GM12878 (cell line): ENCODE results near the gene KCNK13. TPM values are rescaled to one million over a fixed set of nuclear protein-coding genes. Genes with fewer than 3 reads are reported as not detected.

Experiments
- ATAC-seq: fragments of 200-7000 bp; cut with Tn5 transposase; 3 replicates; pipeline ENCODE4 v1.9.1; 2020; ENCODE audit warnings: mild to moderate bottlenecking, moderate library complexity
- BruUV-seq: library from RNA; stranded (reverse); fragments of 400-500 nt; replicated peaks from 2 replicates; lab custom pipeline; 2021; lab: Mats Ljungman, UMichigan
- CTCF ChIA-PET: fragments of 300-600 bp; sonication (Branson Sonifier 250); formaldehyde crosslinking; extraction: SDS; loops from one replicate; lab custom pipeline; 2021; ENCODE audit warnings: inconsistent platforms; lab: Yijun Ruan, JAX
- POLR2A ChIA-PET: fragments of 350-600 bp; formaldehyde crosslinking; extraction: SDS; loops from one replicate; lab custom pipeline; 2021; ENCODE audit warnings: inconsistent platforms; lab: Charles Lee
- RAD21 ChIA-PET: fragments of 300-600 bp; sonication (Branson Sonifier 250); formaldehyde crosslinking; loops from one replicate; lab custom pipeline; 2023; ENCODE audit warnings: antibody characterized with exemption; ENCODE audit not compliant: unreplicated experiment; lab: Charles Lee
- SMC1A ChIA-PET: fragments of 300-600 bp; sonication (Branson Sonifier 250); formaldehyde crosslinking; loops from one replicate; lab custom pipeline; 2023; ENCODE audit not compliant: unreplicated experiment, uncharacterized antibody; lab: Charles Lee
- DNase-seq: peaks from one replicate; pipeline ENCODE4 v3.0.0-alpha.2; 2011; ENCODE audit warnings: low read depth, low spot score
- FAIRE-seq: peaks from 3 replicates; lab custom pipeline; 2011; peaks lifted over from hg19 to GRCh38; lab: Jason Lieb, UNC
- H2AFZ ChIP-seq: 2 replicates; pipeline ENCODE4 v1.6.0; 2011; ENCODE audit warnings: low read depth, low read length, control low read depth; ENCODE audit not compliant: control insufficient read depth
- H3K27ac ChIP-seq: 2 replicates; pipeline ENCODE4 v1.5.1; 2011; ENCODE audit warnings: control low read depth; ENCODE audit not compliant: control insufficient read depth, insufficient read depth
- H3K27me3 ChIP-seq, 2 experiments: replicated peaks in 1 of 2; 2 replicates each; pipeline versions ENCODE4 v1.6.0 to v1.6.1; 2011; ENCODE audit warnings: low read length in 1 of 2; ENCODE audit not compliant: control insufficient read depth in 2 of 2, insufficient read depth in 2 of 2
- H3K36me3 ChIP-seq, 2 experiments: 2 replicates each; pipeline ENCODE4 v1.5.1; 2011; ENCODE audit warnings: low read length in 1 of 2; ENCODE audit not compliant: control insufficient read depth in 2 of 2, insufficient read depth in 2 of 2
- H3K4me1 ChIP-seq: 2 replicates; pipeline ENCODE4 v1.6.1; 2011; ENCODE audit warnings: mild to moderate bottlenecking, low read length, moderate library complexity, mixed read lengths; ENCODE audit not compliant: control insufficient read depth, insufficient read depth
- H3K4me2 ChIP-seq: 2 replicates; pipeline ENCODE4 v1.6.0; 2011; ENCODE audit warnings: control low read depth; ENCODE audit not compliant: control insufficient read depth, insufficient read depth
- H3K4me3 ChIP-seq: fragments of 200-600 bp; sonication (generic); 2 replicates; pipeline ENCODE4 v1.5.1; 2016
- H3K79me2 ChIP-seq: 2 replicates; pipeline ENCODE4 v1.6.0; 2011; ENCODE audit warnings: low read length; ENCODE audit not compliant: control insufficient read depth, insufficient read depth
- H3K9ac ChIP-seq: 2 replicates; pipeline ENCODE4 v1.8.0; 2011; ENCODE audit warnings: low read length, control low read depth, mixed read lengths; ENCODE audit not compliant: control insufficient read depth, insufficient read depth
- H3K9me3 ChIP-seq: replicated peaks from 3 replicates; pipeline ENCODE4 v1.5.1; 2011; ENCODE audit warnings: mild to moderate bottlenecking, low read length; ENCODE audit not compliant: control insufficient read depth, insufficient read depth
- H4K20me1 ChIP-seq: 2 replicates; pipeline ENCODE4 v1.6.0; 2011; ENCODE audit not compliant: control insufficient read depth, insufficient read depth
- ATF7 ChIP-seq: fragments of 450-650 bp; IDR thresholded peaks from 2 replicates; pipeline ENCODE4 v1.6.1; 2016; ENCODE audit warnings: low read depth, mild to moderate bottlenecking
- BMI1 ChIP-seq: fragments of 450-650 bp; IDR thresholded peaks from 2 replicates; pipeline ENCODE4 v1.6.1; 2016; ENCODE audit warnings: mild to moderate bottlenecking, moderate library complexity, borderline replicate concordance
- CBFB ChIP-seq: IDR thresholded peaks from 2 replicates; pipeline ENCODE4 v1.6.1; 2016; ENCODE audit warnings: antibody characterized with exemption, low read depth
- CHD1 ChIP-seq: IDR thresholded peaks from 2 replicates; pipeline ENCODE4 v1.6.1; 2012; ENCODE audit warnings: low read depth, low read length, improper control_type of control experiment
- EGR1 ChIP-seq, 2 experiments: IDR thresholded peaks; 1 replicate in 1 of 2; 2 replicates in 1 of 2; pipeline ENCODE4 v1.6.1; 2011 to 2012; ENCODE audit warnings: low read depth in 2 of 2, low read length in 2 of 2, borderline replicate concordance in 1 of 2, mild to moderate bottlenecking in 1 of 2, moderate library complexity in 1 of 2
- HCFC1 ChIP-seq: fragments of 150-350 bp; IDR thresholded peaks from 2 replicates; pipeline ENCODE4 v1.6.1; 2014; ENCODE audit warnings: low read length
- IKZF2 ChIP-seq, 2 experiments: fragments of 450-650 bp; IDR thresholded peaks; 2 replicates each; pipeline ENCODE4 v1.6.1; 2017; ENCODE audit warnings: mild to moderate bottlenecking in 2 of 2, moderate library complexity in 2 of 2
- PAX8 ChIP-seq: fragments of 450-650 bp; IDR thresholded peaks from 2 replicates; pipeline ENCODE4 v1.6.1; 2017; ENCODE audit warnings: mild to moderate bottlenecking, moderate library complexity
- SMAD5 ChIP-seq: IDR thresholded peaks from 2 replicates; pipeline ENCODE4 v1.6.1; 2016; ENCODE audit warnings: antibody characterized with exemption, low read depth
- SP1 ChIP-seq: IDR thresholded peaks from one replicate; pipeline ENCODE4 v1.6.1; 2011; ENCODE audit warnings: low read depth, low read length
- TCF3 ChIP-seq: IDR thresholded peaks from 2 replicates; pipeline ENCODE4 v1.6.1; 2012; ENCODE audit warnings: low read depth, mild to moderate bottlenecking, low read length, borderline replicate concordance; ENCODE audit not compliant: insufficient read depth
- ZBED1 ChIP-seq: IDR thresholded peaks from 2 replicates; pipeline ENCODE4 v1.6.1; 2016; ENCODE audit warnings: borderline replicate concordance
- WGBS: methylation state at CpG from one replicate; pipeline ENCODE4 v1.1.6; 2016; ENCODE audit warnings: low lambda C conversion rate; ENCODE audit not compliant: insufficient replicate concordance, insufficient coverage; ENCODE audit errors: missing lambda C conversion rate; 5-methylcytosine and 5-hydroxymethylcytosine counted together
- in situ Hi-C: fragments of 300-500 bp; cut with MboI; formaldehyde crosslinking; loops from 9 replicates; pipeline ENCODE4 v1.14.3; 2018; ENCODE audit warnings: mixed read lengths
- intact Hi-C: fragments of 100-400 bp; cut with micrococcal nuclease; formaldehyde crosslinking; loops from one replicate; pipeline ENCODE4 v1.14.2; 2022; ENCODE audit not compliant: unreplicated experiment
- polyA plus RNA-seq, 11 experiments: library from polyadenylated mRNA; depleted of rRNA in 4 of 11; unstranded in 6 of 11; stranded (reverse) in 5 of 11; fragments of >200 nt; fragmentation: Nextera tagmentation in 4 of 11; fragmentation: Illumina TruSeq in 1 of 11; extraction: Ambion mirVana in 4 of 11; extraction: Trizol in 1 of 11; gene quantifications; 1 replicate in 1 of 11; 2 replicates in 10 of 11; pipeline versions ENCODE4 v1.2.1 to v1.2.3, GENCODE V29; 2011 to 2016; ENCODE audit warnings: inconsistent platforms in 2 of 11, missing spikeins in 2 of 11, low read depth in 1 of 11
- total RNA-seq, 4 experiments: library from RNA; depleted of rRNA in 3 of 4; stranded (reverse); fragments of >200 nt in 3 of 4; fragmentation: Illumina TruSeq in 1 of 4; extraction: Trizol in 1 of 4; gene quantifications; 2 replicates each; pipeline versions ENCODE4 v1.2.1 to v1.2.3, GENCODE V29; 2013 to 2021
- TF ChIP-seq, protein P1 (sequence below): IDR thresholded peaks from 2 replicates; pipeline ENCODE4 v1.6.1; 2011; ENCODE audit warnings: low read depth, low read length, improper control_type of control experiment, borderline replicate concordance
- TF ChIP-seq, protein P2 (sequence below): fragments of 450-650 bp; IDR thresholded peaks from 2 replicates; pipeline ENCODE4 v1.6.1; 2014; ENCODE audit warnings: mild to moderate bottlenecking

Gene KCNK13
- total and polyA plus RNA-seq, 10 of the 15 experiments (the other 5 are each of a cell fraction or from before 2014, with no cell fraction given) = not detected

DNA sequence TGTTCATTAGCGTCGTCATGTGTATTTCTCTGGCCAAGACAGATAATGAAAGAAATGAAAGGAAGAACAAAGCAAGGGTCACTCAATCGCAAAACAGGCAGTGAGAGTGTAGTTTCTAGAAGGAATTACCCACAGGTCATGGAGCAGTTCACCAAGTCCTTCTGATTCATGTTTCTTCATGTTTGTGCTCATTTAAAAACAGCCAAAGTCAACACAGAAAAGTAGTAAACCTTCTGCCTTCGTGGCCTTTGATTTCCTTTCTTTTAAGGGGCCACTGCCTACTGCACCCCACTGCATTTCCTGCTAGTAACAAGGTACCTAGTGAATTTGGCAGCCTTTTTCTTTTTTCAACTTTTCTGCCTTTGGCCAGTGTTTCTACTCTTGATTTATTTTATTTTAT lies 75.1 kb downstream of the KCNK13 start:
- Histone ChIP-seq H3K79me2 (no peaks in the 10 kb centered on the region), H2AFZ (no peak overlapping the region), H3K4me1 (no peaks in the 10 kb centered on the region), H3K27me3 (no peaks in the 10 kb centered on the region), H4K20me1 (no peaks in the 10 kb centered on the region), H3K4me2 (no peak overlapping the region), H3K4me3 (no peak overlapping the region), H3K27ac (no peak overlapping the region), H3K9me3 (no peaks in the 10 kb centered on the region), H3K36me3 (no peaks in the 10 kb centered on the region), H3K9ac (no peak overlapping the region)
- FAIRE-seq (no peak), ATAC-seq (no peak), DNase-seq (no peak)
- SMC1A ChIA-PET = interaction anchor here (1.0 to 1.8 kb wide), 2 partner anchors 14 to 45 kb away, joined by 3 to 4 read pairs; no protein-coding TSS in a partner anchor
- in situ Hi-C loops = no loop called here
- no TSS peak for BruUV-seq
- intact Hi-C loops = no loop called here
- POLR2A ChIA-PET = no interaction called here
- TF ChIP-seq SP1 = no peak
- no peak for TF ChIP-seq CHD1
- no peak for TF ChIP-seq HCFC1
- TF ChIP-seq ATF7 = no peak
- TF ChIP-seq, protein P1, sequence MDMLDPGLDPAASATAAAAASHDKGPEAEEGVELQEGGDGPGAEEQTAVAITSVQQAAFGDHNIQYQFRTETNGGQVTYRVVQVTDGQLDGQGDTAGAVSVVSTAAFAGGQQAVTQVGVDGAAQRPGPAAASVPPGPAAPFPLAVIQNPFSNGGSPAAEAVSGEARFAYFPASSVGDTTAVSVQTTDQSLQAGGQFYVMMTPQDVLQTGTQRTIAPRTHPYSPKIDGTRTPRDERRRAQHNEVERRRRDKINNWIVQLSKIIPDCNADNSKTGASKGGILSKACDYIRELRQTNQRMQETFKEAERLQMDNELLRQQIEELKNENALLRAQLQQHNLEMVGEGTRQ = no peak
- TF ChIP-seq, protein P2, sequence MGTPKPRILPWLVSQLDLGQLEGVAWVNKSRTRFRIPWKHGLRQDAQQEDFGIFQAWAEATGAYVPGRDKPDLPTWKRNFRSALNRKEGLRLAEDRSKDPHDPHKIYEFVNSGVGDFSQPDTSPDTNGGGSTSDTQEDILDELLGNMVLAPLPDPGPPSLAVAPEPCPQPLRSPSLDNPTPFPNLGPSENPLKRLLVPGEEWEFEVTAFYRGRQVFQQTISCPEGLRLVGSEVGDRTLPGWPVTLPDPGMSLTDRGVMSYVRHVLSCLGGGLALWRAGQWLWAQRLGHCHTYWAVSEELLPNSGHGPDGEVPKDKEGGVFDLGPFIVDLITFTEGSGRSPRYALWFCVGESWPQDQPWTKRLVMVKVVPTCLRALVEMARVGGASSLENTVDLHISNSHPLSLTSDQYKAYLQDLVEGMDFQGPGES = no peak
- no peak for TF ChIP-seq TCF3
- no peak for TF ChIP-seq PAX8
- no peak for TF ChIP-seq SMAD5
- TF ChIP-seq IKZF2 (IDR thresholded peaks at IDR 0.05) = no peak
- no peak for TF ChIP-seq ZBED1
- no peak for TF ChIP-seq CBFB
- no peak for TF ChIP-seq BMI1
- no peak for TF ChIP-seq EGR1 (IDR thresholded peaks at IDR 0.05; ENCODE audit: borderline replicate concordance in 1 of 2, low read depth in 2 of 2, low read length in 2 of 2)
- CTCF ChIA-PET = no interaction called here
- 57% methylated on average over 4 of the region's 4 CpGs for WGBS
- RAD21 ChIA-PET = no interaction called here
